Gastroesophageal sphincter (tissue), 4 donors: ENCODE measurements around the gene SHLD1. TPM values are rescaled to one million over a fixed set of nuclear protein-coding genes. Genes with fewer than 3 reads are reported as not detected.

Experiments used
- ATAC-seq: fragments of 150-250 bp; one replicate; pipeline ENCODE4 v1.9.1; 2016; ENCODE audit warnings: mild to moderate bottlenecking, moderate library complexity
- H3K27ac ChIP-seq, 4 donors: fragments of 200-600 bp; sonication (generic) in 3 of 4; 1 replicate in 3 of 4; 2 replicates in 1 of 4; pipeline ENCODE4 v1.5.1; 2016 to 2019
- H3K27me3 ChIP-seq: fragments of 200-600 bp; sonication (generic); one replicate; pipeline ENCODE4 v1.5.1; 2019
- H3K36me3 ChIP-seq, 2 donors: fragments of 200-600 bp; sonication (generic); one replicate each; pipeline ENCODE4 v1.5.1; 2019; ENCODE audit warnings: control low read depth in 1 of 2
- H3K4me1 ChIP-seq, 3 donors: fragments of 200-600 bp; sonication (generic); 1 replicate in 2 of 3; 2 replicates in 1 of 3; pipeline ENCODE4 v1.5.1; 2016 to 2019; ENCODE audit warnings: control low read depth in 2 of 3
- H3K4me3 ChIP-seq, 2 donors: fragments of 200-600 bp; sonication (generic); one replicate each; pipeline ENCODE4 v1.5.1; 2019; ENCODE audit warnings: mild to moderate bottlenecking in 1 of 2, moderate library complexity in 1 of 2
- H3K9me3 ChIP-seq, 3 donors: fragments of 200-600 bp; sonication (generic); one replicate each; pipeline ENCODE4 v1.5.1; 2017 to 2019; ENCODE audit warnings: control low read depth in 2 of 3
- EP300 ChIP-seq: sonication (generic); formaldehyde crosslinking; IDR thresholded peaks from one replicate; pipeline ENCODE4 v1.6.1; 2017; ENCODE audit warnings: antibody characterized with exemption, mild to moderate bottlenecking
- POLR2A ChIP-seq, 2 donors: fragments of 450-650 bp; IDR thresholded peaks; one replicate each; pipeline ENCODE4 v1.6.1; 2017; ENCODE audit warnings: antibody characterized with exemption in 2 of 2, mild to moderate bottlenecking in 2 of 2, moderate library complexity in 1 of 2
- POLR2AphosphoS5 ChIP-seq: sonication (generic); formaldehyde crosslinking; IDR thresholded peaks from one replicate; pipeline ENCODE4 v1.6.1; 2017; ENCODE audit warnings: antibody characterized with exemption
- WGBS, 2 donors: methylation state at CpG; one replicate each; pipeline ENCODE4 v1.1.5; 2018; ENCODE audit warnings: low coverage in 1 of 2; 5-methylcytosine and 5-hydroxymethylcytosine counted together
- total RNA-seq, 4 donors: library from RNA; depleted of rRNA; stranded (reverse); fragments of >200 nt; gene quantifications; one replicate each; pipeline ENCODE4 v1.1.0, GENCODE V29; 2016
- TF ChIP-seq, protein P1 (sequence below), 4 experiments: fragments of 200-600 bp in 2 of 4; fragments of 450-650 bp in 2 of 4; sonication (generic) in 1 of 4; IDR thresholded peaks; one replicate each; pipeline ENCODE4 v1.5.1; 2017 to 2019; ENCODE audit warnings: antibody characterized with exemption in 4 of 4, mild to moderate bottlenecking in 2 of 4, moderate library complexity in 2 of 4

Gene SHLD1
- total RNA-seq, 4 donors from 2014 or later, result 0.93 to 3.3 (median 2.1) TPM

DNA sequence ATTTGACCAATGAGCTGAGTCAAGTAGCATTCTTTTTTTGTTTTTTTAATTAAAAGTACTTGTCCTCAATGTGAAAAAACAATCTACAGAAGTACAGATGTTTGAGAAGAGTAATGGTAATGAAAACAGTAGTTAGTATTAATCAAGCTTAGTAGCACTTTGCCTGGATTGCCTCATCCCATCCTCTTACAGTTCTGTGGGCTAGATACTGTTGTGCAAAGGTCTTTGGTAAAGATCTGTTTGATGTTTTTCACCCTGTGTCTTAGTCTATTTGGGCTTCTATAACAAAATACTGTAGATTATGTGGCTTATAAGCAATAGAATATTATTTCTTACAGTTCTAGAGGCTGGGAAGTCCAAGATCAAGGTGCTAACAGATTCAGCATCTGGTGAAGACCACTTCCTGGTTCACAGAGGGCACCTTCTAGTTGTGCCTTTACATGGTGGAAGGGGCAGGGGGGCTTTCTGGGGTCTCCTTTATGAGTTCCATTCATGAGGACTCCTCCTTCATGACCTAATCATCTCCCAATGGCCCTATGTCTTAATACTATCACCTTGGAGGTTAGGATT, 84.3 kb downstream of the SHLD1 start:
- ATAC-seq, result no peak
- TF ChIP-seq POLR2A (IDR thresholded peaks at IDR 0.05) (no peak), POLR2AphosphoS5 (no peak), EP300 (no peak)
- Histone ChIP-seq H3K9me3 (no peaks in the 10 kb centered on the region), H3K27ac (no peak overlapping the region), H3K4me3 (no peak overlapping the region), H3K4me1 (peaks cover 9 to 40% (median 11%) of the 10 kb centered on the region in 3 donors), H3K36me3 (no peaks in the 10 kb centered on the region), H3K27me3 (no peaks in the 10 kb centered on the region)

DNA sequence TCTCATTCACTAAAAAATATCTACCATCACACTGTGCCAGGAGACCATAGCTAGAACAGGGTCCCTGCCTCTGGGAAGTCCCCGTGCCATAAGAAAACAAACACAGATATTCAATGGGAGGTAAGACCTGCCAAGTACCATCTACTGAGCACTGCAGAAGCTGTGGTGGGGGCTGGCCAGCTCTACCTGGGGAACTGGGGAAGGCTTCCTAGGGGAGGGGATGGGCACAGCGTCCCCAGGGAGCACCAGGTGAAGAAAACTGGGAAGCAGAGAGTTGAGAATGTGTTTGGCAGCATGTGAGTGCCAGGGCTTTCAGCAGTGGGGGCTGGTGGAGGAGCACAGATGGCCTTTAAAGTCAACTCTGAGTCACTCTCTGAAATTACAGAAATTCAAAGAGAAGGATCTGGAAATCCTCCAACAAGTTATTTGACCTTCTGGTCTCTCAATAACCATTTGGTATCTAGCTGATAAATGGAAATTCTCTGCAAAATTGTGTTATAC, 85.2 kb downstream of the SHLD1 start:
- Histone ChIP-seq H3K36me3 (no peaks in the 10 kb centered on the region), H3K4me1 (peaks cover 9 to 40% (median 11%) of the 10 kb centered on the region in 3 donors), H3K9me3 (no peaks in the 10 kb centered on the region), H3K27ac (peak overlapping the region; percentile 17 to 43 (median 32)), H3K27me3 (no peaks in the 10 kb centered on the region), H3K4me3 (no peak overlapping the region)
- TF ChIP-seq EP300, result no peak
- TF ChIP-seq POLR2A (IDR thresholded peaks at IDR 0.05), result no peak
- TF ChIP-seq, protein P1, sequence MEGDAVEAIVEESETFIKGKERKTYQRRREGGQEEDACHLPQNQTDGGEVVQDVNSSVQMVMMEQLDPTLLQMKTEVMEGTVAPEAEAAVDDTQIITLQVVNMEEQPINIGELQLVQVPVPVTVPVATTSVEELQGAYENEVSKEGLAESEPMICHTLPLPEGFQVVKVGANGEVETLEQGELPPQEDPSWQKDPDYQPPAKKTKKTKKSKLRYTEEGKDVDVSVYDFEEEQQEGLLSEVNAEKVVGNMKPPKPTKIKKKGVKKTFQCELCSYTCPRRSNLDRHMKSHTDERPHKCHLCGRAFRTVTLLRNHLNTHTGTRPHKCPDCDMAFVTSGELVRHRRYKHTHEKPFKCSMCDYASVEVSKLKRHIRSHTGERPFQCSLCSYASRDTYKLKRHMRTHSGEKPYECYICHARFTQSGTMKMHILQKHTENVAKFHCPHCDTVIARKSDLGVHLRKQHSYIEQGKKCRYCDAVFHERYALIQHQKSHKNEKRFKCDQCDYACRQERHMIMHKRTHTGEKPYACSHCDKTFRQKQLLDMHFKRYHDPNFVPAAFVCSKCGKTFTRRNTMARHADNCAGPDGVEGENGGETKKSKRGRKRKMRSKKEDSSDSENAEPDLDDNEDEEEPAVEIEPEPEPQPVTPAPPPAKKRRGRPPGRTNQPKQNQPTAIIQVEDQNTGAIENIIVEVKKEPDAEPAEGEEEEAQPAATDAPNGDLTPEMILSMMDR (IDR thresholded peaks at IDR 0.05), result no peak
- peak; percentile 40 for TF ChIP-seq POLR2AphosphoS5
- no peak for ATAC-seq
- WGBS, 2 donors, result 60 to 80% methylated on average over 1 of the region's 2 CpGs

DNA sequence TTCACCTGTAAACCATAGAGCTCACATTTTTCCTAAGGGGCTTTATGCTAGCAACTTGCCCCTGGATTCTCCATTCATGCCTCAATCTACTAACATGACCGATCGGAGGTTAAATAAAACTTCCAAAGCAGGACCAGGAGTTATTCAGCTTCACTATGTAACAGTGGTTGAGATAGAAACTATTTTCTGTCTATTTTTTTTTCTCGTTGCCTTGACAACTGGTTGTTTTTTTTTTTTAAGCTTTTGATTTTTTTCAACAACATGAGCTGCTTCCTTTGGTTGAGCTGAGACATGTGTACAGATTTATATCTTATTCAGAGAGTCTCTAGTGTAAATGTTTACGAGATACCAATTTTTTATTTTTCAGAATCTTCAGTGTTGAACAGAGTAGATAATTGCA, 85.7 kb downstream of the SHLD1 start:
- H3K27me3 ChIP-seq, result no peaks in the 10 kb centered on the region
- H3K27ac ChIP-seq, result peak overlapping the region; percentile 17 to 43 (median 32)
- H3K4me3 ChIP-seq, result no peak overlapping the region
- WGBS, 2 donors, result 11% methylated on average over 4 of the region's 4 CpGs
- no peaks in the 10 kb centered on the region for H3K36me3 ChIP-seq
- H3K4me1 ChIP-seq, result peaks cover 9 to 40% (median 11%) of the 10 kb centered on the region in 3 donors
- ATAC-seq, result no peak
- no peak for TF ChIP-seq POLR2AphosphoS5
- H3K9me3 ChIP-seq, result no peaks in the 10 kb centered on the region

DNA sequence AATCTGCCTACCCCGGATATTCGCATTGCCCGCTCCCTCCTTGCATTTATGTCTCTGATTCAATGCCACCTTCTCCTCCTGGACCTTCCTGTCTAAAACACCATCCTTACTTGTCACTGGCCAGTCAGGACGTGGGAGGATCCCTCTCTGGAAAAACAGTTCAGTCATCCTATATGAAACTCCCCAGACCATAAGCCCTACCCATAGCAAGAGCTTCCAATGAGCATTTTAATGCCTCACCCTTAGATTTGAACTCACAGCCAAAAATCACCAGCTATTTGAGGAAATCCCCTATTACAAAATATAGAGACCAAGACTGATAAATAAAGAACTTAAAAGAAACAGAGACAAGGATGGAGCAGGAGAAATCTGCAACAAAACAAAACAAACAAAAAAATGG, 86.4 kb downstream of the SHLD1 start:
- Histone ChIP-seq H3K4me1 (peaks cover 9 to 40% (median 11%) of the 10 kb centered on the region in 3 donors), H3K27ac (peak overlapping the region in 1 of 4 donors; percentile 30), H3K4me3 (no peak overlapping the region), H3K9me3 (no peaks in the 10 kb centered on the region), H3K27me3 (no peaks in the 10 kb centered on the region), H3K36me3 (no peaks in the 10 kb centered on the region)
- 39 to 80% methylated on average over 3 to 4 of the region's 4 CpGs for WGBS, 2 donors
- ATAC-seq, result no peak
- TF ChIP-seq, protein P1 (IDR thresholded peaks at IDR 0.05), result no peak
- no peak for TF ChIP-seq EP300
- TF ChIP-seq POLR2AphosphoS5, result no peak
- TF ChIP-seq POLR2A (IDR thresholded peaks at IDR 0.05), result no peak

DNA sequence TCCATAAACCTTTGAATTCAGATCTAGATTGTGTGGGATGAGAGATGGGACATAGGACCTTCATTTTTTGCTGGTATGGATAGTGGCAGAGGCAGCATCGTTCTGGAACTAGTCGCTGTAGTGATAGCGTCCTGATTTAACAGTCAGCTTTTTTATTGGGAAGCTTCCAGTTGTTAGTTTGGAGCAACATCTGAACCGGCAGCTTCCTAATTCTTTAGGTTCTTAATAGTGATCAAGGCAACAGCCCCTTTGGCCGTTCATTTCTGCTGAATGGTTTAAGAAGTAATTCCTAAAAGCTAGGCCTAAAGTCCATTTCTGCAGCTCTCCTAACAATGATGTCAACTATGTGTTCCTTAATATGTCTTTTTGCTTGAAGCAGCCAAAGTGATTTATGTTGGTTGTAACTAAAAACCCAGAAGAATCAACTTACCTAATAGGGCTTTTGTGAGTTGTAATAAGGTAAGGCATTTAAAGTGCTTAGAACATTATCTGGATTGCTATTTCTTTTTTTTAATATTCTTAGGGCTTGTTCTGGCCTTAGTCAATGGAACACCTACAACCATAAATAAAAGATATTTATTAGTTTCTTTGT, 90.3 kb downstream of the SHLD1 start:
- Histone ChIP-seq H3K27me3 (no peaks in the 10 kb centered on the region), H3K27ac (no peak overlapping the region), H3K9me3 (no peaks in the 10 kb centered on the region), H3K4me1 (peaks cover 3 to 14% (median 7%) of the 10 kb centered on the region in 3 donors), H3K4me3 (no peak overlapping the region), H3K36me3 (no peaks in the 10 kb centered on the region)
- no peak for ATAC-seq
- no peak for TF ChIP-seq POLR2AphosphoS5
- TF ChIP-seq, protein P1 (IDR thresholded peaks at IDR 0.05), result no peak
- TF ChIP-seq POLR2A (IDR thresholded peaks at IDR 0.05), result no peak
- TF ChIP-seq EP300, result no peak
- 79% methylated on average over 3 of the region's 5 CpGs; no CpG with 5 or more reads in 1 of the 2 donors for WGBS, 2 donors

DNA sequence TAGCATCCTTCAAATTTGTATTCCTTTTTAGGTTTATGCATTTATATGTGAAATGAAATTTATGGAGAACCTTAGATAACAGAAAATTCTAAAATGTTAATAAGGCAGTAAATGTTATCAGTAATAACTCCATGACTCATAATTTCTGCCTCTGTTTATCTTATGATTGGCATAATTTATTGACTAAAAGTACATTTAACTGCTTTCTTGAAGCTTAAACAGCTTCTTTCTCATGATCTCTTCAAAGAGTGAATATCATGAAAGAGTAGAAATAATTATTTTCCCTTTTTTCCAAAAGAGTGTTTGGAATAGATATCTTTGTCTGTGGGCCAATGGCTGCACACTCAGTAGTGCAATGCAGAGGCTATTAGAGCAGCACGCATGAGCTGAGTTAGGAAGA, 91.3 kb downstream of the SHLD1 start:
- no peak overlapping the region for H3K27ac ChIP-seq
- no peaks in the 10 kb centered on the region for H3K27me3 ChIP-seq
- peaks cover 0 to 14% (median 7%) of the 10 kb centered on the region in 3 donors for H3K4me1 ChIP-seq
- no peak overlapping the region for H3K4me3 ChIP-seq
- no peaks in the 10 kb centered on the region for H3K9me3 ChIP-seq
- 39 to 88% methylated on average over 1 of the region's 1 CpG for WGBS, 2 donors
- TF ChIP-seq POLR2AphosphoS5 (no peak), EP300 (no peak), POLR2A (IDR thresholded peaks at IDR 0.05) (no peak)
- TF ChIP-seq, protein P1 (IDR thresholded peaks at IDR 0.05), result no peak
- H3K36me3 ChIP-seq, result no peaks in the 10 kb centered on the region
- no peak for ATAC-seq
